Stimulated activated CD4-positive, alpha-beta T cell treated with anti-CD3 and anti-CD28 coated beads, Interleukin-4, amount 100 ng/mL, for 24 hours (primary cell): ENCODE results near the gene PDC.

Experiments
- DNase-seq: peaks from one replicate; pipeline ENCODE4 v3.0.0-alpha.2; 2020

The PDC gene

GRCh38 chr1:186461014-186461413 lies at the start of gene PDC:
Gene PDC (minus strand): TSS chr1:186461114. CDS start chr1:186449459, 11,655 bp downstream.
- DNase-seq: no peak

- no peak for DNase-seq
Measured at GRCh38 chr1:186503190-186503589, 42.3 kb upstream of the PDC start.

- DNase-seq: no peak
Measured at GRCh38 chr1:186502087-186502486, 41.2 kb upstream of the PDC start.

GRCh38 chr1:186500804-186501203 lies 39.9 kb upstream of the PDC start:
- no peak for DNase-seq

GRCh38 chr1:186499571-186499970 lies 38.7 kb upstream of the PDC start:
- no peak for DNase-seq

- no peak for DNase-seq
Measured at GRCh38 chr1:186498695-186499389, 37.9 kb upstream of the PDC start.

GRCh38 chr1:186498071-186498470 lies 37.2 kb upstream of the PDC start:
- DNase-seq: no peak

DNA sequence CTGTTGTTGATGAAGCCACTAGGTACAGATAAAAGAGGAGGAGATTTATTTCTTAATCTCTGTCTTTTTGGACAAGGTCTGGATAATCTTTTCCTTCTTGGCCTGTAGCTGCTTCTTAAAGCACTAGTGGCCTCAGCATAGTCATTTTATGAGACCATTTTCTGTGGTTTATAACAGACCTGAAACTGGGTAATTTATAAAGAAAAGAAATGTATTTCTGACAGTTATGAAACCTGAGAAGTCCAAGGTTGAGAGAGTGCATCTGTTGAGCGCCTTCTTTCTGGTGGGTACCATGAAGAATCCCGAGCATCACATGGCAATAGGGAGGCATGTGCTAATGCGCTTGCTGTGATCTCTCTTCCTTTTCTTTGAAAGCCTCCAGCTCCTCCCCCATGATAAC lies 36.7 kb upstream of the PDC start:
- DNase-seq: no peak

GRCh38 chr1:186496171-186496851 lies 35.4 kb upstream of the PDC start:
- DNase-seq: no peak

DNA sequence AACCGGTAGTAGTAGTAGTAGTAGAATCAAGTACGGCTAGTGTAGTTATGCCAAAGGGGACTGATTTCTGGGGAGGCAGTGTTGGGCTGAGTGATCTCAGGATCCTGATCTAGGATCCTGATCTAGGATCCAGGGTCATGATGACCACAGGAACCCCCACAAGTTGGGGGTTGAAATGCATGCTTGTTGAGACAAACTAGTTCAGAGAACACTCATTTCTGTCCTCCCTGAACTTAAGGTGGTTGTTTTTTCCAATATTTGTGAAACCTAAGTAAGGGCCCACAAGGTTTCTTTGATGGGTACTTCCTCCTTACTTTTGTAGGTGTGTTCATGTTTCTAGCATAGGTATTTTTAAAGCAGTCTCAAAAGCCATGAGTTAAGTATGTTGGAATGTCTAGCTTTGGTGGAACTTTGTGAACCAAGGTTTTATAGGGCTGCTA lies 33.9 kb upstream of the PDC start:
- no peak for DNase-seq

- no peak for DNase-seq
Measured at GRCh38 chr1:186492531-186493291, 31.8 kb upstream of the PDC start.

DNA sequence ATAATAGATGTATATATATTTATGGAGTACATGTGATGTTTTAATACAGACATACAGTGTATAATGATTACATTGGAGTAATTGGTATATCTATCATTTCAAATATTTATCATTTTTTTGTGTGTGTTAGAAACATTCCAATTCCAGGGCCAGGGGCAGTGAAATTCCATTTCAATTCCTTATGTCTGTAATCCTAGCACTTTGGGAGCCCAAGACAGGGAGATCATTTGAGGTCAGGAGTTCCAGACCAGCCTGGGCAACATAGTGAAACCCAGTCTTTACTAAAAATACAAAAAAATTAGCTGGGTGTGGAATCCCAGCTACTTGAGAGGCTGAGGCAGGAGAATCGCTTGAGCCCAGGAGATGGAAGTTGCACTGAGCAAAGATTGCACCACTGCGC lies 30.4 kb upstream of the PDC start:
- no peak for DNase-seq

GRCh38 chr1:186487163-186487562 lies 26.2 kb upstream of the PDC start:
- no peak for DNase-seq

- DNase-seq: no peak
Measured at GRCh38 chr1:186486061-186486460, 25.1 kb upstream of the PDC start.

DNA sequence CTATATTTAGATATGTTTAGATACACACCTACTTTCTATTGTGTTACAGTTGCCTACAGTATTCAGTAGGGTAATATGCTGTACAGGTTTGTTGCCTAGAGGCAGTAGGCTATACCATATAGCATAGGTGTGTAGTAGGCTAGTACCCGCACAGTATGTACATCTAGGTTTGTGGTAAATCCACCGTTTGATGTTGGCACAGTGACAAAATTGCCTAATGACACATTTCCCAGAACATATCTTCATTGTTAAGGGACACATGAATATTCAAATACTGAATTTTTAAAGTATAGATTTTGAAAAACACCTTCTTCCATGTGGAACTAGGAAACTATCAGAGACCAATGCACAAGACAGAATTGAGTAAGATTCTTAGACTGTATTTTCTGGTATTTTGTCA lies 22.6 kb upstream of the PDC start:
- no peak for DNase-seq

GRCh38 chr1:186482661-186483255 lies 21.8 kb upstream of the PDC start:
- peak; percentile 44 for DNase-seq

GRCh38 chr1:186481303-186481888 lies 20.5 kb upstream of the PDC start:
- DNase-seq: no peak

DNA sequence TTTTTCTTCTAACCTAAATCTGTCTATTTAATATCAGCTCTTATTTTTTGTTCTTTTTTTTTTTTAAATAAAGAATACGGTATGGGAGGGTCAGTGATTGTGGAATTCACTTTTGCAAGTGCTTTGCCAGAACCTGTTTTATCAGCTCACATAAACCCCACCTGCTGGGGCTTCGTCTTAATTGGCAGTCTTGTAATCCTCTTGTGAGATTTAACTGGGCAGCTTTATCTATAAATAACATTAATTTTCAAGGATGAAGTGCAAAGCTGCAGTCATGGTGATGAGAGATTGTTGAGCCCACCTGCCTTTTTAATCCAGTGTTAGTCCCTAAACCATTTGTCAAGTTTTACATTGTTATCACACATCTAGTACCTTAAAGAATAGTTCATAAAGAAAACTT lies 18.2 kb upstream of the PDC start:
- no peak for DNase-seq

DNA sequence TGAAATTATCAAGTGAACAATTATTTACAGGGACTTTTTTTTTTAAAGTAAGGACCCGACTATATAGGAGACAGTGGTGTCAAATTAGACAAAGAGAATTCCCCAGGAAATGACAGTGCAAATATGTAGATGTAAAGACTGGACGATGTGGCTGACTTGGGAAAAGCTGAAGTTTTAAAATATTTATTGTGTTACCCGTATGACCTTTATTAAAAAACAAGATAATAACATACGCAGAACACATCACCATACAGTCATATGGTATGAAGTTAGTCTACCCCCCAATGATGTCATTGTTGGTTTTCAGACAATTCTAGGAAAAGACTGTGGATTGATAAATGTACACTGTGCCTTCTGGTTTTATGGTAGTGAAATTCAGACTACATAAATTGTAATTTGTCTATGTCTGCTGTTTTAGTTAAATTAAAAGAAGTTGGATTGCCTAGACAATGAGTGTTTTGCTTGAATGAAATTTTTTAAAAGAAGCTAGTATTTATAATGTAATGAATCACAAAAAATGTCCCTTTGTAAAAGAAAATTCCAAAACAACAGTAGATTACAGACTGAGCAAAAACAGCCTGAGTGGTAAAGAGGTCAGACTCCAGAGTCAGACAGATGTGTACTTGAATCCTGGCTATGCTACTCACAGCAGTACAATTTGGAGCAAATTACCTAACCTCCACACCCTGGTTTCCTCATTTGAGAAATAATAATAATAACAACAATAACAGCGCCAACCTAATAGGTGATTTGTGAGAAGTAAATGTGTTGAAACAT lies 15.5 kb upstream of the PDC start:
- DNase-seq: no peak

- no peak for DNase-seq
Measured at GRCh38 chr1:186474208-186474607, 13.3 kb upstream of the PDC start.

DNA sequence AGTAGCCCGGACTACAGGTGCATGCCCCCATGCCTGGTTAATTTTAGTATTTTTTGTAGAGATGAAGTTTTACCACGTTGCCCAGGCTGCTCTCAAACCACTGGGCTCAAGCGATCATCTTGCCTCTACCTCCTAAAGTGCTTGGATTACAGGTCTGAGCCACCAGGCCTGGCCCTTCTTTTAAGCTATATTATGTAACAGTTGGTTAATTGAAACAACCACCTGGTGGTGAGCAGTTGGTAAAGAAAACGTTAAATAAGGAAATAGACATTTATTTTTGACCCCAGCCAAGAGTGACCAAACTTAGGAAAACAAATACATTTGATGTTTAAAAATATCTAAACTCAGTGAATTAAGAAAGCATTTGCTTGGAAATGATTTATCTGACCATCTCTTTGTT lies 12.1 kb upstream of the PDC start:
- no peak for DNase-seq

- DNase-seq: no peak
Measured at GRCh38 chr1:186465946-186466345, 5.0 kb upstream of the PDC start.
